DMS114 treated with DMSO at 0.1 percent for 48 hours (cell line): ENCODE data around the gene ALKBH6.
"Not testable (repeated sequence)": the region's sequence is repeated elsewhere in the genome, so short reads cannot be mapped to it uniquely, and the experiment has no call there.

ENCODE experiments used
- DNase-seq: peaks from one replicate; lab custom pipeline; 2025; ENCODE audit not compliant: unreplicated experiment; lab: John Stamatoyannopoulos, UW

ALKBH6 gene

GRCh38 chr19:36014012-36014924 lies at the start of gene ALKBH6:
Gene ALKBH6 (minus strand): TSS chr19:36014213. CDS start chr19:36013397, 816 bp downstream.
- peak; percentile 99 for DNase-seq

GRCh38 chr19:36061367-36061766 lies 47.4 kb upstream of the ALKBH6 start:
- DNase-seq, result no peak

- DNase-seq, result peak; percentile 19
Measured at GRCh38 chr19:36060430-36060829, 46.4 kb upstream of the ALKBH6 start.

- no peak for DNase-seq
Measured at GRCh38 chr19:36059180-36059910, 45.3 kb upstream of the ALKBH6 start.

GRCh38 chr19:36058481-36059179 lies 44.6 kb upstream of the ALKBH6 start:
- no peak for DNase-seq

GRCh38 chr19:36054733-36055686 lies 41.0 kb upstream of the ALKBH6 start, which contains the start of gene WDR62:
Gene WDR62 (plus strand): TSS chr19:36054897. CDS start chr19:36054972, 75 bp downstream.
- peak; percentile 95 for DNase-seq

GRCh38 chr19:36054119-36054732 lies 40.2 kb upstream of the ALKBH6 start, which contains the start of gene THAP8:
Gene THAP8 (minus strand): TSS chr19:36054285. CDS start chr19:36054217, 68 bp downstream.
- peak; percentile 99 for DNase-seq

GRCh38 chr19:36051637-36052036 lies 37.6 kb upstream of the ALKBH6 start:
- no peak for DNase-seq

GRCh38 chr19:36051236-36051635 lies 37.2 kb upstream of the ALKBH6 start:
- DNase-seq, result no peak

- DNase-seq, result no peak
Measured at GRCh38 chr19:36049080-36049698, 35.2 kb upstream of the ALKBH6 start.

GRCh38 chr19:36047835-36048234 lies 33.8 kb upstream of the ALKBH6 start:
- DNase-seq, result no peak

- DNase-seq, result no peak
Measured at GRCh38 chr19:36046443-36047050, 32.5 kb upstream of the ALKBH6 start.

GRCh38 chr19:36043952-36044351 lies 29.9 kb upstream of the ALKBH6 start:
- DNase-seq, result no peak

- no peak for DNase-seq
Measured at GRCh38 chr19:36041831-36042230, 27.8 kb upstream of the ALKBH6 start.

- DNase-seq, result not testable (repeated sequence)
Measured at GRCh38 chr19:36041092-36041491, 27.1 kb upstream of the ALKBH6 start.

- no peak for DNase-seq
Measured at GRCh38 chr19:36040495-36040894, 26.5 kb upstream of the ALKBH6 start.

GRCh38 chr19:36032251-36033104 lies 18.5 kb upstream of the ALKBH6 start, which contains the start of gene CLIP3:
Gene CLIP3 (minus strand): TSS chr19:36032873. CDS start chr19:36032357, 516 bp downstream.
- peak; percentile 59 for DNase-seq

- no peak for DNase-seq
Measured at GRCh38 chr19:36031308-36031707, 17.3 kb upstream of the ALKBH6 start.
